Skin epidermis (tissue), 12 donors: Measurements from ENCODE around the gene UBE2O.

Source experiments
- H3K27ac ChIP-seq, 21 experiments: fragments of 200-600 bp; sonication (generic) in 11 of 21; one replicate each; pipeline ENCODE4 v1.5.0; 2020; ENCODE audit warnings: mild to moderate bottlenecking in 3 of 21, inconsistent platforms in 2 of 21, moderate library complexity in 2 of 21
- H3K4me3 ChIP-seq, 7 experiments: fragments of 200-600 bp; sonication (generic) in 2 of 7; one replicate each; pipeline ENCODE4 v1.5.0; 2020; ENCODE audit warnings: inconsistent platforms in 2 of 7, mild to moderate bottlenecking in 2 of 7, moderate library complexity in 1 of 7

The UBE2O gene

DNA sequence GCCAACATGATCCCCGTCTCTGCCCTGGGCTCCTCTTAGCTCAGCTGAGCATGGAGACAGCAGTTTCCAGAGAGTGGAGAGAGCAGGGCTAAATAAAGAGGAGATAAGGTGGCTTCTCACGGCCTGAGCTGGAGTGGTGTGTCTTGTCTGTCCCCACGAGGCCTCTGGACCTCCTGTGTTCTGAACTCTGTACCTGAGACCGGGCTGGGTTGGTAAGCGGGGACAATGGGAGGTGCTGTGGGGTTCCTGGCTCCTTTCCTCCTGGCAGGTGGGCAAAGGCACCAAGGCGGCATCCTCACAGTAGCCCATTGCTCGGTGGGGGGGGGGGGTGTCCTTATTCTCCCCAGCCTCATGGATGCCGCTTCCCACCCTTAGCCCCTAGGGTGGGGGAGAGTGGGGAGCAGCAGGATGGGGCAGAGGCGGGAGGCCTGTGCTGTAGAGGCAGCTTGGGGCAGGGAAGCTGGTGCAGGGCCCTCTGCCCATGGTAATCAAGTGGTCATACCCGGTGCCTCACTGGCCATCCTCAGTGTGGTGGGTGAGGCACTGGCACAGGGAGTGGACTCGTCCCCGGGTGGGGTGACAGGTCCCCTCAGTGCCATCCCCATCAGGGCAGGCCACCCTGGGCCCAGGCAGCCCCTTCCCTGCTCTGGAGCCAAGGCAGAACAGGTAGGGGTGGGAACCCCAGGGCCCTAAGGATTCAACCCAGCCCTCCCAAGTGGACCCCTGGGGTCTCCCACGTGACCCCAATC is 17.2 kb upstream of the UBE2O start:
- Histone ChIP-seq H3K4me3 (no peak overlapping the region), H3K27ac (no peak overlapping the region)

DNA sequence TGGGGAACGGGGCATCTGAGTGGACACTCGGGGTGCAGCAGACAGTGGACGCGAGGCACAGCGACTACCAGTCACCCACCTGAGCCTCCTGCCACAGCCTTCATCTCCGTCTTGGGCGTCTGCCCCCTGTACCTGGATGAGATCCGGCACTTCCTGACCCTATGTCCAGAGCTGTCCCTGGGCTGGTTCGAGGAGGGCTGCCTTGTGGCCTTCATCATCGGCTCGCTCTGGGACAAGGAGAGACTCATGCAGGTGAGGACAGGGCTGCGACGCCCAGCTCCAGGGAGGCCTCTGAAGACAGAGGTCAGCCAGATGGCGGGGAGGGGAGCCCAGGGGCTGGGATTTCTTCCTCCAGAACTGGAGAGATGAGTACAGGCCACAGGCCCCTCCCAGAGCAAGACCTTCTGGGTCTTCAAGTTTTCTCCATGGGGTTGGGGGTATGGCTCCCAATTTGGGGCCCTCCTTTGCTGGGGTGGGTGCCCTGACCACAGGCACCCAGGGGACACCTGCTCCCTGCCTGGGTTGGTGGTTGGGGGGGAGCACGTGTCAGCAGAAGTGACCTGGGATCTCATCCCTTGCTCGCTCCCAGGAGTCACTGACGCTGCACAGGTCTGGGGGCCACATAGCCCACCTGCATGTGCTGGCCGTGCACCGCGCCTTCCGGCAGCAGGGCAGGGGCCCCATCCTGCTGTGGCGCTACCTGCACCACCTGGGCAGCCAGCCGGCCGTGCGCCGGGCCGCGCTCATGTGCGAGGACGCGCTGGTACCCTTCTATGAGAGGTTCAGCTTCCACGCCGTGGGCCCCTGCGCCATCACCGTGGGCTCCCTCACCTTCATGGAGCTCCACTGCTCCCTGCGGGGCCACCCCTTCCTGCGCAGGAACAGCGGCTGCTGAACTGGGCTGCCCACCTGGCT is 16.4 kb upstream of the UBE2O start:
- no peak overlapping the region for H3K4me3 ChIP-seq
- no peak overlapping the region for H3K27ac ChIP-seq

DNA sequence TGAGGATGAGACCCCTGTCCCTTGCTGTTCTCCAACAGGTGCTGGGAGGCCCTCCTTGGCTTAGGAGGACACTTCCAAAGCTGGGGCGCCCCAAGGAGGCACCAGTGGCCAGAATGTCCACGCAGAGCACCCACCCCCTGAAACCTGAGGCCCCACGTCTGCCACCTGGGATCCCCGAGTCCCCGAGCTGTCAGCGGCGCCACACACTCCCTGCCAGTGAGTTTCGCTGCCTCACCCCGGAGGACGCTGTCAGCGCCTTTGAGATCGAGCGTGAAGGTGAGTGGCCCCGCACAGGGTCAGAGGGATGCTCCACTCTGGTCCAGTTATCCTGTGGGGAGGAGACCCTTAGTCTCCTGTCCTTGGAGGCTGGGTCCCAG is 15.7 kb upstream of the UBE2O start:
- Histone ChIP-seq H3K27ac (no peak overlapping the region), H3K4me3 (no peak overlapping the region)

DNA sequence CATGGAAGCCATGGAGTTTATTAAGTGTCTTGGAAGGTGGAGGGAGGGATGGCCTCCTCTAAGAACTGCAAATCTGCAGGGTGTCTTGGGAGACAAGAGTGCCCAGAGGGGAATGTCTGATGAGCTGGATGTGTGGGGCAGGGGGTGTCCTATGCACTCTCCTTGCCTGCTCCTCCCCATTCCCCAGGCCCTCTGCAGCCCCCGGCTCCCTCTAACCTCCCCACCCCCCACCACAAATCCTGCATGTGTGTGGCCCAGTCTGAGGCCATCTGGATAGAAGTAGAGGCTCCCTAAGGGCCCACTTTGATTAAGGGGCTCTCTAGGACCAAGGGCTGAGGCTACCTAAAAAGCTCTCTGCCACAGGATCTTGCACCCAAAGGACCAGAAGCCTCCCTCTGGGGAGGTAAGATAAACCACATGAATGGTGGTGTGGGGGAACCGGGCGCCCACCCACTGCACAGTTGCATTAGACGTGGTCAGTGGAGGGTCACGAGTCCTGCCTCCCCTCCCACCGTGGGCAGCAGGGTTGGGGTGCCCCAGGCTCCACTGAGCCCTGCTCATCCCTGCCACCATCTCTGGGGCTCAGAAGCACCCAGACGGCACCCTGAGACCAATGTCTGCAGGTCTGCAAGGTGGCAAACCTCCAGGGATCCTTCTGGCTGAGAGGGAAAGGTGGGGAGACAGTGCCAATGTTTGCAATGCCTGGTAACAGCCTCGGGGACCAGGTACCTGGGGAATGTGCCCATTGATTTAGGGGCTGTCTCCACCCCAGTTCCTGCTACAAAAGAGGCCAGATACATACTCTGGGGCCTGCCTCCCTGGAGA is 15.1 kb upstream of the UBE2O start:
- no peak overlapping the region for H3K27ac ChIP-seq
- H3K4me3 ChIP-seq: no peak overlapping the region

DNA sequence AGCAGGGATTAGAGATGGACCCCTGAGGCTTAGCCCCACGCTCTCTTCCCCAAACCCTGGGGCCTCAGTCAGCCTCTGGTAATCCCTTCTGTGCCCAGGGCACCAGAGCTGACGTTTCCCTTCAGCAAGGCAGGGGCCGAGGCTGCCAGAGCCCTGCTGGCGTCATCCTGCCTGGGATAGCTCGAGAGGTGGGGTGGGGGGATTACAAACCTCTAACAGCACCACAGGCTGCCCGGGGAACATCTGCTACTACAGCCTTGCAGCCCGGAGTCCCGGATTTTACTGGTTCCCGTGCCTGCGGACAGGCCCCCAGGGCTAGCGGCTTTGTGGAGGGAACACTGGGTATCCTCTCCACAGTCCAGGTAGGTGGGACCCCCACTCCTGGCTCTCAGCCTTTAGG is 14.4 kb upstream of the UBE2O start, which contains the start of gene AANAT:
AANAT (plus strand) TSS at position 238 of the 400 bp plus-strand sequence. CDS start 1,144 bp downstream, outside the sequence.
- H3K4me3 ChIP-seq: no peak within 1 kb of the TSS
- H3K27ac ChIP-seq: no peak within 1 kb of the TSS

DNA sequence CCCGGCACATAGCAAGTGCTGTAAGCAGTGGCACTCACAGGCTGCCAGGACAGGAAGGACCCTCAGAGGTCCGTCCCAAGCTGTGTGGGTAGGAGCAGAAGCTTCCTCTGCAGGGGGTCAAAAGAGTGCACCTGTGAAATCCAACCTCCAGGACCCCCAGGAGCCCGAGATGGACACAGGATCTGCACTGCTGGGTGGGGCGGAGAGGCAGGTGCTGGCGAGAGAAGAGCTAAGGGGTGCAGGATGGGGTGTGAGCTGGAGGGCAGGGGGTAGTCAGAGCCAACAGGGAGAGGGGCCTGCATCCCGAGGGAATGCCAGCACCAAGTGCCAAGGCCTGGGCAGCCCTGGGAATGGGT is 13.8 kb upstream of the UBE2O start:
- H3K4me3 ChIP-seq: no peak overlapping the region
- no peak overlapping the region for H3K27ac ChIP-seq

DNA sequence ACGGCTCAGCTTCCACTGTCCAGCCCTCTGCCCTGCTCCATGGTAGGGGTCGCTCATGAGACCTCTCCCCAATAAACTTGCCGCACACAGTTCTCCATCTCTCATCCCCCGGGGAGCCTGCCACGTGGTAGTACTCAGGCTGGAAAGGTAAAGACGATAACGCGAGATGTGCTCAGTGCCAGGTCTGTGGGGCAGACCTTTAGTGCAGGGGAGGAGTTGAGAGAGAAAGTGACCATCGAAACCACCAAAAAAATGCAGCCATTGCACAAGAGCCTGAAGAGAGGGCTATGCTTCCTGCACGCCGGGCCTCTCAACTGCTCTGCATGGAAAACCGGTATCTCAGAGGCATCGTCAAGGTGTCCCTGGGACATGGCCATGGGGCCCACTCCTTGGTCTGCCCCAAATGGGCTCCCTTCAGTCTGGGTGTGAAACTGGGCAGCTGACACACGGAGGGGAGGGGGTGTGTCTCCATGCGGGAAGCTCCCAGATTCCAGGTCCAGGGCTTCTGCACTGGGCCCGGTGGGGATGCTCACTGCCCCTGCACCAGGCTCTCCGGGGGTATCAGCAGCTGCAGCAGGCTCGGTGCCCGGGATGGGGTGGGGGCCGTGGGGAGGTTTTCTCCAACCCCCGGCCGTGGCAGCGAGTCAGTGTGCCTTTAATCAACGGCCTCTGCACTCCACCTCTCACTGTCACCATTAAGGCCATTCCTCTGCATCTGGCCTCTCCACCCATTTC is 9.8 kb upstream of the UBE2O start:
- Histone ChIP-seq H3K4me3 (no peak overlapping the region), H3K27ac (no peak overlapping the region)

DNA sequence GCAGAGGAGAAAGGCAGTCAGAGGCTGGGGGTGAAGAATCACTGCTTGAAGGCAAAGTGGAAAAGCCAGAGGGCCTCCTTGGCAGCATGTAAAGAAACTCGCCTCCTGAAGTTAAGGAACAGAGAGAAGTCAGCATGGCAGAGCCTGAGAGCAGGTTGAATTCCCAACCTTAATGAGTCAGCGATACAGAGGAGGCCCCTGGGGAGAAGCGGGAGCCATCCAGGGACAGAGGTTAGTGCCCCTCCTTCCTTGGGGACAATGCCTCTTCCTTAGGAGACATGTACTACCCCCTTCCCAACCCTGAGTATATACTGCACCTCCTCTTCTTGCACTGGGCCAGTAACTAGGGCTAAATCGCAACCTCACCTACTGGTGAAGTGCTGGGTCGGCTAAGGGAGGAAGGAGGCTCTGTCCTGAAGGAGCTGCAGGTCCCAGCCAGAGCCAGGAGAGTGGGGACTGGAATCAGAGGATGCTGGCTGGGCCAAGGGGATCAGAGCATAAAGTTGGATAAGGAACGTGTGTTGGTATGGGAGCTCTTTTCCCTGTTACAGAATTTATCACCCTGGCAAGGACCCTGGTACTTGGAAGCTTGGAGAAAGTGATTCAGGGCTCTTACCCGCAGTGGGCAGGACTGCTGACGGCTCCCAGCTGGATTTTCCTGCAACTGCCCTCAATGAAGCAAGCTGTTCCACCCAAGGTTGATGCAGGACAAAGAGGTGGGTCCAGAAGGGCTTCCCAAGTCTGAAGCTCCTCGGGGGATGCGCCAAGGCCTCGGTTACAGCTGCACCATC is 9.0 kb upstream of the UBE2O start:
- Histone ChIP-seq H3K27ac (no peak overlapping the region), H3K4me3 (no peak overlapping the region)

DNA sequence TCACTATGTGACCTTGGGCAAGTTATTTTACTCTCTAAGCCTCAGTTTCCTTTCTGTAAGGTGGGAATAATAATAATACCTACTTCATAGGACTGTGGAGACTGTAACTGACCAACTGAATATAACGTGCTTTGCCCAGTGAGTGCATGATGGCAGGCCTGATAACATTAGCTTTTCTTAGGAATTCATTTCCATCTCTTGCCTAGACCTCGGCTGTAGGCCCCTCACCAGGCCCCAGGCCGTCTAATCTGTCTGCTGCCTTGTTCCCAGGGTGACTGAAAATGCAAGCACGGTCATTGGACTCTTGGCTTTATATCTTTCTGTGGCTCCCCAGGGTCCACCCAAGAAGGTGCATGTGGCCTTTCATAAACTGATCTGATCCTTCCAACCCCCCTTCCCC is 6.7 kb upstream of the UBE2O start:
- H3K4me3 ChIP-seq: no peak overlapping the region
- H3K27ac ChIP-seq: no peak overlapping the region

DNA sequence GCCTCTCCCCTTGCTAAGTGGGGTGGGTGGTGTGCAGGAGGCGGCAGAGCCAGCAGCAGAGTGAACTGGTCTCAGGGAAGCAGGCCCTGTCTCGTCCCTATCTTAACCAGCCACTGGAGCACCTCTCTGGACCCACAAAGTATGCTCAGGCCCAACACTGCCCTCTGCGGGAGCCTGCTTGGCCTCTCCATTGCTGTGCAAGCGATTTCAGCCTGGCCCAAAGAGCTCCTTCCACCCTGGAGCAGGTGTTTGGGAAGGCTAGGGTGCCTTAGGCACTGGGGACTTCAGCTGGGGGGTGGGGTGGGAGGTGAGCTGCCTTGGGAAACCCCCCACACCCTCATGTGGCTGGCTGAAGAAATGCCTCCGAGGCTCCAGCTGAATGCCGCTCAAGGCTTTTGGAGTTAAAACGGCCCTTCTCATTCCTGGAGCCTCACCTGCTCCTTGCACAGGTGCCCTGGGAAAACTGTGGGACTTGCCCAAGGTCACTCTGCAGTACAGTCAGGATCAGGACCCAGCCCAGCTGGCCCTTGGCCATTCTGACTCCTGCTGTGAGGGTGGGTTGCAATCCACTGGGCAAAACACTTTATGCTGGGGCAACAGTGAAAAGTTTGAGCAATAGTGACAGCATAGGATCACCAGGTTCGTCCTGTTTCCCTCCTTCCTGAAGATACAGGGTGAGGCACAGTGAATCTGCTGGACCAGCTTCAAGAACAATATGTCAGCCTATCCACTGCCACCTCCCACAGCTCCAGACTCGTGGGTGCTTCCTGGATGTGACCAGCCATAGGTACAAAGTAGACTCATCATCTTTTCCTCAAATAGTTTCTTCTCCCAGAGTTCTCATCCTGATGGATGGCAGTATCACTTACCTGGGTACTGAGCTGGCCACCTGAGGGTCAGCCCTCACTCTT is 5.9 kb upstream of the UBE2O start:
- peak overlapping the region in 2 of 21 experiments; percentile 1 to 8 for H3K27ac ChIP-seq
- H3K4me3 ChIP-seq: no peak overlapping the region

DNA sequence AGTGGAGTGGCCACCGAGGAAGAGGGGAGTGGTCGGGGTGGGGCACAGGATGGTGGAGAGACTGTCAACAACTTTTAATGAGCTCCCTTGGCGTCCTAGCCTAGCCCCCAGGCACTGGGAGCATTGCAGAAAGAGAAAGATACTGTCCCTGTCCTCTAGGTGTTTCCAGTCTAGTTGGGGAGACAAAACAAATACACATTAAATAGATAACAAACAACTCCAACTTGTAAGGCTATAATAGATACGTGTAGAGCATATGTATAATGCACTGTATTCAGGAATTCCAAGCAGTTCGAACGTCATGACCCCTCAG is 435 bp upstream of the UBE2O start:
- H3K4me3 ChIP-seq: peak overlapping the region in 3 of 7 experiments; percentile 77 to 99 (median 96)
- peak overlapping the region in 1 of 21 experiments; percentile 84 for H3K27ac ChIP-seq

DNA sequence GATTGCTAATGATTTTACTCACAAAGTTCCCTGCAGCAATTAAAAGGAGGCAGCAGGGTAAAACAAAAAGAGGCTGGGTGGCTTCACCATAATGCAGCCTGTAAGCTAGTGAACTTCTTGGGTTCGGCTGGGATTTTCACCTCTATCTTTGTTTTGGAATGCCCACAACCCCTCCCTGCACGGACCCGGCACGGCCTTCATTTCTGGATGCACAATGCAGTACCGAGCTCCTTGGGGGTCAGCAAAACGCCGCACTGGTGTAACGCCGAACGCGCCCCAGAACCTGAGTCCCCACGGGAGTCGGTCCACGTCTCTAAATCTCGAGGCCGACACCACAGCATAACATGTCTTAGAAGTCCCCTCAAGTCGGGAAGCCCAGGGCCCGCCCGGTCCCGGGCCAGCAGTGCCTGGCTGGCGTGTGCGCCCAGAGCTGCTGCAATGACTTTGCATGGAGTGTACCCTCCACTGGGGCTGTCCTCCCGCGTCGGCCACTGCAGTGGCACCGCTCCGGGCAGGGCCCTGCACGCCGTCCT is 759 bp downstream of the UBE2O start:
- Histone ChIP-seq H3K4me3 (peak overlapping the region; percentile 77 to 99 (median 84)), H3K27ac (peak overlapping the region in 18 of 21 experiments; percentile 48 to 87 (median 80))

DNA sequence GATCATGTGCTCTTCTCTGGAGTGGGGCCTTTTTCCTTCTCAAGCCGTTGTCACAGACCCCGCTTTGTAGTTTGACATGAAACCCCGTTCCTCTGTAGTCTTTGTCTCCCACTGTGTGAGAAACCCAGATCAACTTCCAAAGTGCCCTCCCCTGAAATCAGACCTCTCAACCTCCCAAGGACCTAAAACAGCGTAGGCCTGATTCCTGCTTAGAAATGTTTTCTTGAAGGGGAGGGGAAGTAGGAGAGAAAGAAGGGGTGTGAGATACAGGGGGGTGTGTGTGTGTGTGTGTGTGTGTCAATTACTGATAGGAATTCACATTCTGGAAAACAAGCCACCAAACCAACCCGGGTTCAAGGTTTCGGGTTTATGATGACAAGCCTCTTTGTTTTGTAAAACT is 1.4 kb downstream of the UBE2O start:
- H3K27ac ChIP-seq: peak overlapping the region in 1 of 21 experiments; percentile 87

DNA sequence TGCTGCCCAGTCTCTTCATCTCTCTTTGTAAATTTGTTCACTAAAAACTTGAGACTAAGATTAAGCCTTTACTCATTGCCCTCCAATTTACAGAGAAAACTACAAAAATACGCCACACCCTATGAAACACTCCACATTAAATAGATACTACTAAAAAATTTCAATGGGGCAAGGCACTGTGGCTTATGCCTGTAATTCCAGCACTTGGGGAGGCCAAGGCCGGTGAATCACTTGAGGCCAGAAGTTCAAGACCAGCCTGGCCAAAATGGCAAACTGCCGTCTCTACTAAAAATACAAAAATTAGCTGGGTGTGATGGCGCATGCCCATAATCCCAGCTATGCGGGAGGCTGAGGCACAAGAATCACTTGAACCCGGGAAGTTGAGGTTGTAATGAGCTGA is 3.8 kb downstream of the UBE2O start:
- H3K27ac ChIP-seq: no peak overlapping the region
- no peak overlapping the region for H3K4me3 ChIP-seq

More for the DNA sequence above, 1.4 kb downstream of the UBE2O start:
- H3K4me3 ChIP-seq: no peak overlapping the region

DNA sequence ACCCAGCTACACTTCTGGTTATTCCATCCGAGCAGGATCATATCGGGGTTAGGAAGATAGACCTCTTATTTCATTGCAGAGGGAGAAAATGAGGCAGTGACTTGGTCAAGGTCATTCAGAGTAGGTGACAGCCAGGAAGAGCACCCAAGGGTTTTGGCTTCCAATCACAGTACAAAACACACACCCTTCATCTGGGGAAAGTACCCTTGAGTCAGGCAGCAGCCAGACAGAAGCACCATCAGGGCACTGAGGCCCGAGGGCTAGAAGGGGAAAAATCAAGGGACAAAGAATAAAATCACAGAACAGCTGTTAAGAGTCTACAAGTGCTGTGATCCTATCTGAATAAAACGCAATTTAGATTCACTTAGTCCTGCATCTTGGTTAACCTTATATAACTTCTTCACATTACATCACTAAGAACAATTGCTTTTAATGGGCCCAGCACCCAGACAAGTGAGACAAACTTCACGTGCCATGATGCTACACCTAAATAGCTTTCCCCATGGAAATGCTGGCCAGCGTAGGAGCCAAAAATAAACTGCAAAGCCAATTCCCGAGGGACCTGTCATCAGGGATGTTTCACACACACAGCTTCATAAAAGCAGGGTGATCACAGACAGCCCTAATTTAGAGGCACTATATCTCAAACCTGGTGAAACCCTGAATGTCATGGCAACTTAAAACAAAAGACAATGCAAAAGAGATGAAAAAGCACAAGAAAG is 4.9 kb downstream of the UBE2O start:
- H3K27ac ChIP-seq: no peak overlapping the region
- no peak overlapping the region for H3K4me3 ChIP-seq

DNA sequence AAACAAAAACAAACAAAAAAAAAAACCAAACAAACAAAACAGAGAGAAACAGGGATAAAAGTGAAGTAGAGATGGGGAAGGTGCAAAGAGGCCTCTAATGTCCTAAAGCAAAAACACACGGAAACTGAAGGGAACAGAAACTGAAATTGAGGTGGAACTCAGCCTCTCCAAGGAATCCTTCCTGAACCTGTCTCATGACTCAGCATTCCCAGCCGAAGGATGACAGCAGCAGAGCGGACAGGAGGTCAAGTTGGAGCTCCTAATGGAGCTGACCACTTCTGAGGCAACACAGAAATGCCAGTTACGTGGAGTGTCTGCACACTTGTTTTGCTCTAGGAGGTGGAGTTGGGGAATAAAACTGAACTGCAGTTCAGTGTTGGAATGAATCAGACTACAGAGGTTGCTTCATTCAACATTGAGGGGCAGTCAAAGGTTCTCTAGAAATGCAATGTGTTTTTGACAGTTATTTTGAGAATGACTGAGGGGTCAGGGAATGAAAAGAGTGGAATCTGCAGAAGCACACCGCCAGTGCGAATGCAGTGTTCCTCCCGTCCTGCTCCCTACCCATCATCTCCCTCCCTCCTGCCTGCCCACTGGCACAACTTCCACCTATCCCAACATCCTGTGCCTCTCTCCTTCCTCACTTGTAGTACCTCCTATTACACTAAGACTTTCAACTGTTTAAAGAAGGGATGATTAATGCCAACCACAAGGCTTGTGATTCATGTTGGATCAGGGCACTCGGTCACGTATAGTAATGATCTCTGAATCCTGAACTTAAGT is 6.3 kb downstream of the UBE2O start:
- peak overlapping the region in 1 of 21 experiments; percentile 20 for H3K27ac ChIP-seq
- H3K4me3 ChIP-seq: no peak overlapping the region
